Glutamatergic neuron (in vitro differentiated cells): ENCODE results near the gene SDHC. TPM values are rescaled to one million over a fixed set of nuclear protein-coding genes. Genes with fewer than 3 reads are reported as not detected.
"Not testable (repeated sequence)": the region's sequence is repeated elsewhere in the genome, so short reads cannot be mapped to it uniquely, and the experiment has no call there.

ENCODE experiments used
- DNase-seq: peaks from one replicate; pipeline ENCODE4 v3.0.0; 2022
- H3K27ac Mint-ChIP-seq: one replicate; pipeline ENCODE4 v1.8.0; 2020; ENCODE audit warnings: mild to moderate bottlenecking, mixed read lengths, inconsistent platforms; ENCODE audit not compliant: unreplicated experiment
- H3K27me3 Mint-ChIP-seq: one replicate; pipeline ENCODE4 v1.8.0; 2020; ENCODE audit warnings: mild to moderate bottlenecking, moderate library complexity, mixed read lengths, inconsistent platforms; ENCODE audit not compliant: unreplicated experiment
- H3K36me3 Mint-ChIP-seq: one replicate; pipeline ENCODE4 v1.8.0; 2020; ENCODE audit warnings: mild to moderate bottlenecking, mixed read lengths, inconsistent platforms; ENCODE audit not compliant: unreplicated experiment
- H3K4me1 Mint-ChIP-seq: one replicate; pipeline ENCODE4 v1.8.0; 2020; ENCODE audit warnings: mild to moderate bottlenecking, low read depth, mixed read lengths, inconsistent platforms; ENCODE audit not compliant: unreplicated experiment
- H3K4me3 Mint-ChIP-seq: one replicate; pipeline ENCODE4 v1.8.0; 2020; ENCODE audit warnings: mild to moderate bottlenecking, mixed read lengths, inconsistent platforms; ENCODE audit not compliant: unreplicated experiment
- H3K9me3 Mint-ChIP-seq: one replicate; pipeline ENCODE4 v1.8.0; 2020; ENCODE audit warnings: mild to moderate bottlenecking, moderate library complexity, mixed read lengths, inconsistent platforms; ENCODE audit not compliant: unreplicated experiment
- total RNA-seq: library from RNA; stranded (reverse); fragmentation: NEBNext Ultra II Directional; extraction: Animal tissue kit (Norgen Biotek cat#: 25700); gene quantifications from one replicate; pipeline ENCODE4 v1.2.1, GENCODE V29; 2021; ENCODE audit not compliant: unreplicated experiment
- TF ChIP-seq, protein P1 (sequence below): fragments of 200-600 bp; sonication (generic); IDR thresholded peaks from one replicate; pipeline ENCODE4 v1.5.0; 2021; ENCODE audit not compliant: partially characterized antibody, unreplicated experiment

SDHC gene
- total RNA-seq, 1 donor from 2014 or later: 170 TPM

GRCh38 chr1:161378014-161378413, 63.8 kb downstream of the SDHC start:
- no peaks in the 10 kb centered on the region for H3K27me3 Mint-ChIP-seq
- no peaks in the 10 kb centered on the region for H3K36me3 Mint-ChIP-seq
- TF ChIP-seq, protein P1, sequence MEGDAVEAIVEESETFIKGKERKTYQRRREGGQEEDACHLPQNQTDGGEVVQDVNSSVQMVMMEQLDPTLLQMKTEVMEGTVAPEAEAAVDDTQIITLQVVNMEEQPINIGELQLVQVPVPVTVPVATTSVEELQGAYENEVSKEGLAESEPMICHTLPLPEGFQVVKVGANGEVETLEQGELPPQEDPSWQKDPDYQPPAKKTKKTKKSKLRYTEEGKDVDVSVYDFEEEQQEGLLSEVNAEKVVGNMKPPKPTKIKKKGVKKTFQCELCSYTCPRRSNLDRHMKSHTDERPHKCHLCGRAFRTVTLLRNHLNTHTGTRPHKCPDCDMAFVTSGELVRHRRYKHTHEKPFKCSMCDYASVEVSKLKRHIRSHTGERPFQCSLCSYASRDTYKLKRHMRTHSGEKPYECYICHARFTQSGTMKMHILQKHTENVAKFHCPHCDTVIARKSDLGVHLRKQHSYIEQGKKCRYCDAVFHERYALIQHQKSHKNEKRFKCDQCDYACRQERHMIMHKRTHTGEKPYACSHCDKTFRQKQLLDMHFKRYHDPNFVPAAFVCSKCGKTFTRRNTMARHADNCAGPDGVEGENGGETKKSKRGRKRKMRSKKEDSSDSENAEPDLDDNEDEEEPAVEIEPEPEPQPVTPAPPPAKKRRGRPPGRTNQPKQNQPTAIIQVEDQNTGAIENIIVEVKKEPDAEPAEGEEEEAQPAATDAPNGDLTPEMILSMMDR: no peak
- no peaks in the 10 kb centered on the region for H3K9me3 Mint-ChIP-seq
- DNase-seq: no peak
- no peak overlapping the region for H3K27ac Mint-ChIP-seq
- peaks cover 1% of the 10 kb centered on the region for H3K4me1 Mint-ChIP-seq
- H3K4me3 Mint-ChIP-seq: no peak overlapping the region

DNA sequence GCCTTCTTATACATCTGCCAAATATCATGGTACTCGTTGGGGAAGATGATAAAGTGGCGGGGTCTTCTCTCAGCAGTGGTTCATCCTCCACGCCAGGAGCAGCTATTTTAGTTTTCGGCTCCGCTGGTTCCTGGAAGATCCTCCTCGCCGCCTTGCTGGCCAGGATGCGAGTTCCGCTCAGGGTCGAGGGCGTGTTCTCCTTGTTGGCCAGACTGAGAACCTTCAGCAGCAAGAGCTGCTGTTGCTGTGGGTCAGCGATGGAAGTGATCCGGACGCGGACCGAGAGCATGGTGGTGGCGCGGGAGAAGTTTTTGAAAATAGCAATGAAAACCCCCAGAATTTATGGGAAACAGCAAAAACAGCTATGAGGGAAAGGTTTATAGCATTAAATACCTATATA, 64.9 kb downstream of the SDHC start:
- Mint-ChIP-seq H3K4me1 (peaks cover 1% of the 10 kb centered on the region), H3K9me3 (no peaks in the 10 kb centered on the region), H3K4me3 (no peak overlapping the region), H3K27ac (no peak overlapping the region), H3K27me3 (no peaks in the 10 kb centered on the region), H3K36me3 (no peaks in the 10 kb centered on the region)
- DNase-seq: no peak
- TF ChIP-seq, protein P1: no peak

GRCh38 chr1:161381707-161382106, 67.5 kb downstream of the SDHC start:
- Mint-ChIP-seq H3K27ac (no peak overlapping the region), H3K4me3 (no peak overlapping the region), H3K9me3 (no peaks in the 10 kb centered on the region), H3K36me3 (no peaks in the 10 kb centered on the region), H3K4me1 (peaks cover 1% of the 10 kb centered on the region), H3K27me3 (no peaks in the 10 kb centered on the region)
- no peak for DNase-seq
- TF ChIP-seq, protein P1: no peak

GRCh38 chr1:161382214-161383019, 68.2 kb downstream of the SDHC start:
- TF ChIP-seq, protein P1: peak; percentile 78
- no peaks in the 10 kb centered on the region for H3K36me3 Mint-ChIP-seq
- no peak overlapping the region for H3K27ac Mint-ChIP-seq
- no peak for DNase-seq
- peaks cover 1% of the 10 kb centered on the region for H3K4me1 Mint-ChIP-seq
- no peaks in the 10 kb centered on the region for H3K27me3 Mint-ChIP-seq
- H3K9me3 Mint-ChIP-seq: peaks cover 2% of the 10 kb centered on the region
- H3K4me3 Mint-ChIP-seq: no peak overlapping the region

- Mint-ChIP-seq H3K4me1 (no peaks in the 10 kb centered on the region), H3K4me3 (peak overlapping the region; percentile 95), H3K27me3 (peaks cover 4% of the 10 kb centered on the region), H3K9me3 (peaks cover 10% of the 10 kb centered on the region), H3K27ac (no peak overlapping the region), H3K36me3 (no peaks in the 10 kb centered on the region)
- TF ChIP-seq, protein P1: no peak
- no peak for DNase-seq
Measured at GRCh38 chr1:161388639-161389038, 74.5 kb downstream of the SDHC start.

- peak overlapping the region; percentile 95 for H3K4me3 Mint-ChIP-seq
- H3K27me3 Mint-ChIP-seq, H3K4me1 Mint-ChIP-seq, H3K36me3 Mint-ChIP-seq, DNase-seq: not testable (repeated sequence)
- peak overlapping the region; percentile 93 for H3K27ac Mint-ChIP-seq
- H3K9me3 Mint-ChIP-seq: peaks cover 10% of the 10 kb centered on the region
Measured at GRCh38 chr1:161389158-161389557, 75.0 kb downstream of the SDHC start.
